ENCODE data around the gene EWSR1.

DNA sequence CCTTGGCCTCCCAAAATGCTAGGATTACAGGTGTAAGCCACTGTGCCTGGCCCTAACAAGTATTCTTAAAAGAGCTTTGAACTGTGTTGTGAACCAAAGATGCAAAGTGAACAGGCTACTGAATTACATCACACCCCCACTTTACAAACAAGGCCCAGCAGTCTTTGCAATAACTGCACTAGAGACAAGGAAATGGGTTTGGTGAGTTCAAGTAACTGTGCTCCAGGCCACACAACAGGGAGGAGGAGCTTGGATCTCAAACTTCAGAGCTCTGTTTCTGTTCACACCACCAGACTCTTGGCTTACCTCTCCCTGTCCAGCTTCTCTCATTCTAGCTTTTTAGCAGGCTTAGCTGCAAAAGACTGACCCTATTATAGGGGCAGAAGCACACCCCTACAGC, 77.9 kb downstream of the EWSR1 start:
- TF ChIP-seq POLR2AphosphoS5 (IDR thresholded peaks at IDR 0.05), result no peak
- no peak for TF ChIP-seq CTCF (IDR thresholded peaks at IDR 0.05)
